GM12878 (cell line): ENCODE results near the gene CSMD2. TPM values are rescaled to one million over a fixed set of nuclear protein-coding genes. Genes with fewer than 3 reads are reported as not detected.

ENCODE experiments used
- ATAC-seq: fragments of 200-7000 bp; cut with Tn5 transposase; 3 replicates; pipeline ENCODE4 v1.9.1; 2020; ENCODE audit warnings: mild to moderate bottlenecking, moderate library complexity
- BruUV-seq: library from RNA; stranded (reverse); fragments of 400-500 nt; replicated peaks from 2 replicates; lab custom pipeline; 2021; lab: Mats Ljungman, UMichigan
- CTCF ChIA-PET: fragments of 300-600 bp; sonication (Branson Sonifier 250); formaldehyde crosslinking; extraction: SDS; loops from one replicate; lab custom pipeline; 2021; ENCODE audit warnings: inconsistent platforms; lab: Yijun Ruan, JAX
- POLR2A ChIA-PET: fragments of 350-600 bp; formaldehyde crosslinking; extraction: SDS; loops from one replicate; lab custom pipeline; 2021; ENCODE audit warnings: inconsistent platforms; lab: Charles Lee
- RAD21 ChIA-PET: fragments of 300-600 bp; sonication (Branson Sonifier 250); formaldehyde crosslinking; loops from one replicate; lab custom pipeline; 2023; ENCODE audit warnings: antibody characterized with exemption; ENCODE audit not compliant: unreplicated experiment; lab: Charles Lee
- SMC1A ChIA-PET: fragments of 300-600 bp; sonication (Branson Sonifier 250); formaldehyde crosslinking; loops from one replicate; lab custom pipeline; 2023; ENCODE audit not compliant: unreplicated experiment, uncharacterized antibody; lab: Charles Lee
- DNase-seq: peaks from one replicate; pipeline ENCODE4 v3.0.0-alpha.2; 2011; ENCODE audit warnings: low read depth, low spot score
- FAIRE-seq: peaks from 3 replicates; lab custom pipeline; 2011; peaks lifted over from hg19 to GRCh38; lab: Jason Lieb, UNC
- H2AFZ ChIP-seq: 2 replicates; pipeline ENCODE4 v1.6.0; 2011; ENCODE audit warnings: low read depth, low read length, control low read depth; ENCODE audit not compliant: control insufficient read depth
- H3K27ac ChIP-seq: 2 replicates; pipeline ENCODE4 v1.5.1; 2011; ENCODE audit warnings: control low read depth; ENCODE audit not compliant: control insufficient read depth, insufficient read depth
- H3K27me3 ChIP-seq, 2 experiments: replicated peaks in 1 of 2; 2 replicates each; pipeline versions ENCODE4 v1.6.0 to v1.6.1; 2011; ENCODE audit warnings: low read length in 1 of 2; ENCODE audit not compliant: control insufficient read depth in 2 of 2, insufficient read depth in 2 of 2
- H3K36me3 ChIP-seq, 2 experiments: 2 replicates each; pipeline ENCODE4 v1.5.1; 2011; ENCODE audit warnings: low read length in 1 of 2; ENCODE audit not compliant: control insufficient read depth in 2 of 2, insufficient read depth in 2 of 2
- H3K4me1 ChIP-seq: 2 replicates; pipeline ENCODE4 v1.6.1; 2011; ENCODE audit warnings: mild to moderate bottlenecking, low read length, moderate library complexity, mixed read lengths; ENCODE audit not compliant: control insufficient read depth, insufficient read depth
- H3K4me2 ChIP-seq: 2 replicates; pipeline ENCODE4 v1.6.0; 2011; ENCODE audit warnings: control low read depth; ENCODE audit not compliant: control insufficient read depth, insufficient read depth
- H3K4me3 ChIP-seq: fragments of 200-600 bp; sonication (generic); 2 replicates; pipeline ENCODE4 v1.5.1; 2016
- H3K79me2 ChIP-seq: 2 replicates; pipeline ENCODE4 v1.6.0; 2011; ENCODE audit warnings: low read length; ENCODE audit not compliant: control insufficient read depth, insufficient read depth
- H3K9ac ChIP-seq: 2 replicates; pipeline ENCODE4 v1.8.0; 2011; ENCODE audit warnings: low read length, control low read depth, mixed read lengths; ENCODE audit not compliant: control insufficient read depth, insufficient read depth
- H3K9me3 ChIP-seq: replicated peaks from 3 replicates; pipeline ENCODE4 v1.5.1; 2011; ENCODE audit warnings: mild to moderate bottlenecking, low read length; ENCODE audit not compliant: control insufficient read depth, insufficient read depth
- H4K20me1 ChIP-seq: 2 replicates; pipeline ENCODE4 v1.6.0; 2011; ENCODE audit not compliant: control insufficient read depth, insufficient read depth
- BRCA1 ChIP-seq: IDR thresholded peaks from 2 replicates; pipeline ENCODE4 v1.6.1; 2011; ENCODE audit warnings: low read depth, low read length, improper control_type of control experiment
- CREB1 ChIP-seq: IDR thresholded peaks from 2 replicates; pipeline ENCODE4 v1.6.1; 2012; ENCODE audit warnings: low read depth, mild to moderate bottlenecking, inconsistent platforms
- IRF3 ChIP-seq: fragments of 450-650 bp; IDR thresholded peaks from 2 replicates; pipeline ENCODE4 v1.6.1; 2014; ENCODE audit warnings: mild to moderate bottlenecking
- KAT2A ChIP-seq: conservative IDR thresholded peaks from 2 replicates; pipeline ENCODE4 v1.6.1; 2011; ENCODE audit warnings: low read depth, low read length; ENCODE audit not compliant: control insufficient read depth
- POU2F2 ChIP-seq: IDR thresholded peaks from 3 replicates; pipeline ENCODE4 v1.6.1; 2011; ENCODE audit warnings: low read depth, mild to moderate bottlenecking, low read length, borderline replicate concordance
- WGBS: methylation state at CpG from one replicate; pipeline ENCODE4 v1.1.6; 2016; ENCODE audit warnings: low lambda C conversion rate; ENCODE audit not compliant: insufficient replicate concordance, insufficient coverage; ENCODE audit errors: missing lambda C conversion rate; 5-methylcytosine and 5-hydroxymethylcytosine counted together
- in situ Hi-C: fragments of 300-500 bp; cut with MboI; formaldehyde crosslinking; loops from 9 replicates; pipeline ENCODE4 v1.14.3; 2018; ENCODE audit warnings: mixed read lengths
- intact Hi-C: fragments of 100-400 bp; cut with micrococcal nuclease; formaldehyde crosslinking; loops from one replicate; pipeline ENCODE4 v1.14.2; 2022; ENCODE audit not compliant: unreplicated experiment
- polyA plus RNA-seq, 11 experiments: library from polyadenylated mRNA; depleted of rRNA in 4 of 11; unstranded in 6 of 11; stranded (reverse) in 5 of 11; fragments of >200 nt; fragmentation: Nextera tagmentation in 4 of 11; fragmentation: Illumina TruSeq in 1 of 11; extraction: Ambion mirVana in 4 of 11; extraction: Trizol in 1 of 11; gene quantifications; 1 replicate in 1 of 11; 2 replicates in 10 of 11; pipeline versions ENCODE4 v1.2.1 to v1.2.3, GENCODE V29; 2011 to 2016; ENCODE audit warnings: inconsistent platforms in 2 of 11, missing spikeins in 2 of 11, low read depth in 1 of 11
- total RNA-seq, 4 experiments: library from RNA; depleted of rRNA in 3 of 4; stranded (reverse); fragments of >200 nt in 3 of 4; fragmentation: Illumina TruSeq in 1 of 4; extraction: Trizol in 1 of 4; gene quantifications; 2 replicates each; pipeline versions ENCODE4 v1.2.1 to v1.2.3, GENCODE V29; 2013 to 2021

CSMD2 gene
- total and polyA plus RNA-seq, 10 of the 15 experiments (the other 5 are each of a cell fraction or from before 2014, with no cell fraction given): under 0.01 TPM; not detected in 9

GRCh38 chr1:33586795-33587194, 578.2 kb downstream of the CSMD2 start:
- ATAC-seq (no peak), FAIRE-seq (no peak), DNase-seq (no peak)
- 57% methylated on average over 5 of the region's 5 CpGs for WGBS
- Histone ChIP-seq H2AFZ (no peak overlapping the region), H3K27me3 (no peaks in the 10 kb centered on the region; a peak in 2 of 4 replicates), H3K4me2 (no peak overlapping the region), H4K20me1 (no peaks in the 10 kb centered on the region), H3K9me3 (no peaks in the 10 kb centered on the region), H3K4me3 (no peak overlapping the region), H3K79me2 (no peaks in the 10 kb centered on the region), H3K36me3 (no peaks in the 10 kb centered on the region), H3K9ac (no peak overlapping the region), H3K27ac (no peak overlapping the region), H3K4me1 (no peaks in the 10 kb centered on the region)
- CTCF ChIA-PET: no interaction called here
- TF ChIP-seq BRCA1: no peak
- no peak for TF ChIP-seq CREB1
- no peak for TF ChIP-seq IRF3
- no peak for TF ChIP-seq KAT2A
- SMC1A ChIA-PET: no interaction called here
- RAD21 ChIA-PET: no interaction called here
- in situ Hi-C loops (no loop called here), intact Hi-C loops (no loop called here)
- no TSS peak for BruUV-seq
- POLR2A ChIA-PET: no interaction called here

GRCh38 chr1:33586106-33586505, 578.9 kb downstream of the CSMD2 start:
- Histone ChIP-seq H3K4me1 (no peaks in the 10 kb centered on the region), H3K27ac (no peak overlapping the region), H3K9me3 (no peaks in the 10 kb centered on the region), H3K79me2 (no peaks in the 10 kb centered on the region), H3K4me3 (no peak overlapping the region), H3K36me3 (no peaks in the 10 kb centered on the region), H3K27me3 (no peaks in the 10 kb centered on the region; a peak in 2 of 4 replicates), H2AFZ (no peak overlapping the region), H4K20me1 (no peaks in the 10 kb centered on the region), H3K4me2 (no peak overlapping the region), H3K9ac (no peak overlapping the region)
- intact Hi-C loops: no loop called here
- SMC1A ChIA-PET: no interaction called here
- CTCF ChIA-PET: no interaction called here
- POLR2A ChIA-PET: no interaction called here
- ATAC-seq (no peak), DNase-seq (no peak), FAIRE-seq (no peak)
- RAD21 ChIA-PET: no interaction called here
- BruUV-seq: no TSS peak
- 43% methylated on average over 4 of the region's 4 CpGs for WGBS
- TF ChIP-seq POU2F2: no peak
- in situ Hi-C loops: no loop called here
